SK-N-SH (cell line): ENCODE results near the gene ABCA7.

Experiments
- ELF1 ChIP-seq: IDR thresholded peaks from 2 replicates; pipeline ENCODE4 v1.4.0; 2012
- EZH2phosphoT487 ChIP-seq: fragments of 200-600 bp; sonication (generic); IDR thresholded peaks from 2 replicates; pipeline ENCODE4 v1.6.1; 2017; ENCODE audit warnings: low read depth, mixed run types, mild to moderate bottlenecking, antibody characterized with exemption, moderate library complexity, borderline replicate concordance
- FOXM1 ChIP-seq: IDR thresholded peaks from 2 replicates; pipeline ENCODE4 v1.4.0; 2012; ENCODE audit warnings: low read depth, mild to moderate bottlenecking
- REST ChIP-seq: IDR thresholded peaks from 2 replicates; pipeline ENCODE4 v1.6.1; 2012; ENCODE audit warnings: mild to moderate bottlenecking, low read depth, low read length, moderate library complexity
- RFX5 ChIP-seq: IDR thresholded peaks from 2 replicates; pipeline ENCODE4 v1.6.1; 2012; ENCODE audit warnings: mild to moderate bottlenecking, improper control_type of control experiment, low read length
- SIN3A ChIP-seq: IDR thresholded peaks from 2 replicates; pipeline ENCODE4 v1.6.1; 2012; ENCODE audit warnings: low read depth, mild to moderate bottlenecking, low read length, moderate library complexity, borderline replicate concordance
- USF1 ChIP-seq: IDR thresholded peaks from 2 replicates; pipeline ENCODE4 v1.4.0; 2012; ENCODE audit warnings: low read depth, borderline replicate concordance
- YY1 ChIP-seq: IDR thresholded peaks from 2 replicates; pipeline ENCODE4 v1.4.0; 2012; ENCODE audit warnings: low read depth, mild to moderate bottlenecking
- ZBTB33 ChIP-seq: IDR thresholded peaks from 2 replicates; pipeline ENCODE4 v1.4.0; 2012; ENCODE audit warnings: low read depth, borderline replicate concordance
- TF ChIP-seq, protein P1 (sequence below): fragments of 200-600 bp; sonication (generic); IDR thresholded peaks from 2 replicates; pipeline ENCODE4 v1.6.1; 2017; ENCODE audit warnings: antibody characterized with exemption, mild to moderate bottlenecking, moderate library complexity

GRCh38 chr19:996051-996838 lies 43.7 kb upstream of the ABCA7 start:
- TF ChIP-seq FOXM1 (no peak), REST (no peak), EZH2phosphoT487 (no peak), RFX5 (no peak), SIN3A (no peak), ZBTB33 (no peak), ELF1 (no peak), YY1 (no peak), USF1 (no peak)
- TF ChIP-seq, protein P1, sequence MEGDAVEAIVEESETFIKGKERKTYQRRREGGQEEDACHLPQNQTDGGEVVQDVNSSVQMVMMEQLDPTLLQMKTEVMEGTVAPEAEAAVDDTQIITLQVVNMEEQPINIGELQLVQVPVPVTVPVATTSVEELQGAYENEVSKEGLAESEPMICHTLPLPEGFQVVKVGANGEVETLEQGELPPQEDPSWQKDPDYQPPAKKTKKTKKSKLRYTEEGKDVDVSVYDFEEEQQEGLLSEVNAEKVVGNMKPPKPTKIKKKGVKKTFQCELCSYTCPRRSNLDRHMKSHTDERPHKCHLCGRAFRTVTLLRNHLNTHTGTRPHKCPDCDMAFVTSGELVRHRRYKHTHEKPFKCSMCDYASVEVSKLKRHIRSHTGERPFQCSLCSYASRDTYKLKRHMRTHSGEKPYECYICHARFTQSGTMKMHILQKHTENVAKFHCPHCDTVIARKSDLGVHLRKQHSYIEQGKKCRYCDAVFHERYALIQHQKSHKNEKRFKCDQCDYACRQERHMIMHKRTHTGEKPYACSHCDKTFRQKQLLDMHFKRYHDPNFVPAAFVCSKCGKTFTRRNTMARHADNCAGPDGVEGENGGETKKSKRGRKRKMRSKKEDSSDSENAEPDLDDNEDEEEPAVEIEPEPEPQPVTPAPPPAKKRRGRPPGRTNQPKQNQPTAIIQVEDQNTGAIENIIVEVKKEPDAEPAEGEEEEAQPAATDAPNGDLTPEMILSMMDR: no peak
